ENCODE data around the gene GAS6. TPM values are rescaled to one million over a fixed set of nuclear protein-coding genes. Genes with fewer than 3 reads are reported as not detected.
"Not testable (repeated sequence)": the region's sequence is repeated elsewhere in the genome, so short reads cannot be mapped to it uniquely, and the experiment has no call there.

GAS6 gene
- total RNA-seq, 2 experiments from 2014 or later = 1.7 to 3.2 TPM

DNA sequence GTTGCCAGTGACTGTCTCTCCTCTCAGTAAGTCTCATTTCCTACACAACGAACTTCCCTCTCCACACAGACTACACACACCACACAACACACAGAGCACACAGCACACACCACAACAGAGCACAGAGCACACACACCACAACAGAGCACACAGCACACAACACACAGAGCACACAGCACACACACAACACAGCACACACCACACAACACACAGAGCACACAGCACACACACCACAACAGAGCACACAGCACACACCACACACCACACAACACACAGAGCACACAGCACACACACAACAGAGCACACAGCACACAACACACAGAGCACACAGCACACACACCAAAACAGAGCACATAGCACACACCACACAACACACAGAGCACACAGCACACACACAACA, 68.5 kb downstream of the GAS6 start:
- H3K27me3 Mint-ChIP-seq (ENCODE audit: low read depth); H3K36me3 Mint-ChIP-seq (ENCODE audit: low read depth); H3K4me1 Mint-ChIP-seq (ENCODE audit: low read depth): not testable (repeated sequence)

DNA sequence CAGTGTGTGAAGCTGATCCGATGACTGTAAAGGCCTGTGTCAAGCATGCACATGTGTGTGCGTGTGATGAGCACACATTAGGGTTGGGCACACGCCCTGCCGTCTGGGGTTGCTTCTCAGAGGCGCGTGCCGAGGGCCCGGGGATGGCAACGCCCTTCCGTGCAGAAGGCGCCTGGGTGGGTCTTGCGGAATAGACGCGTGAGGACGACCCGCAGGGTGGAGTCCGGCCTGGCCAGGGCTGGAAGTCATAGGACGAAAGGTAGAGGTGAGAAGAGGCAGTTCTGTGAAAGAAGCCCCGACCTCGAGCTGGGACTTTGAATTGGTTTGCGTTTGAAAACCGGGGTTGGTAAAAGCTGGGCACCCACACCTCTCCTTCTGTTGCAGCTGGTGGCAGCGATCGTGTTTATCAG, 69.1 kb downstream of the GAS6 start:
- Mint-ChIP-seq H3K9me3 (no peaks in the 10 kb centered on the region), H3K36me3 (ENCODE audit: low read depth) (no peaks in the 10 kb centered on the region), H3K4me1 (ENCODE audit: low read depth) (no peaks in the 10 kb centered on the region), H3K27ac (no peak overlapping the region), H3K27me3 (ENCODE audit: low read depth) (no peaks in the 10 kb centered on the region), H3K4me3 (no peak overlapping the region)
- intact Hi-C loops (cut with micrococcal nuclease) = no loop called here
- CTCF ChIA-PET = no interaction called here
- DNase-seq = peak; percentile 3

More for the DNA sequence above, 68.5 kb downstream of the GAS6 start:
- H3K9me3 Mint-ChIP-seq; CTCF ChIA-PET; DNase-seq; H3K27ac Mint-ChIP-seq; intact Hi-C loops (cut with micrococcal nuclease); H3K4me3 Mint-ChIP-seq: not testable (repeated sequence)

DNA sequence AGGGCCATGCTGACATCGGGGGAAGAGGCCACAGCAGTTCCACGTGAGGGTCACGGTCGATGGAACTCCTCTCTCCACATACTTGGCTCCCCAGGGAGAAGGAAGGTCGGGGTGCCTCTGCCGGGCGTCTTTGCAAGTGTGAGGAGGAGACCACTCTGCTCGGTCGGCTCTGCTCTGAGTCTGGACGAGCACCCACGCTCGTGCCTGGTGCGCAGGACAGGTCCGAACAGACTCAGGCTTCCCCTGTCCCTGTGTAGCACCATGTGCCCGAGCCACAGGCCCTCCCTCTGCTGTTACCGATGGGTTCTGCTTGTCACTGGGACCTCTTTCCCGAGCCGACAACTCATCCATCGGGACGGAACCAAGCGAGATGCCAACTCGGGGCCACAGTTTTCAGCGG, 69.8 kb downstream of the GAS6 start:
- CTCF ChIA-PET = no interaction called here
- DNase-seq = peak; percentile 3
- no peak overlapping the region for H3K4me3 Mint-ChIP-seq
- no peak overlapping the region for H3K27ac Mint-ChIP-seq
- H3K9me3 Mint-ChIP-seq = no peaks in the 10 kb centered on the region
- no peaks in the 10 kb centered on the region for H3K36me3 Mint-ChIP-seq (ENCODE audit: low read depth)
- no peaks in the 10 kb centered on the region for H3K4me1 Mint-ChIP-seq (ENCODE audit: low read depth)
- intact Hi-C loops (cut with micrococcal nuclease) = no loop called here
- H3K27me3 Mint-ChIP-seq (ENCODE audit: low read depth) = peaks cover 3% of the 10 kb centered on the region

DNA sequence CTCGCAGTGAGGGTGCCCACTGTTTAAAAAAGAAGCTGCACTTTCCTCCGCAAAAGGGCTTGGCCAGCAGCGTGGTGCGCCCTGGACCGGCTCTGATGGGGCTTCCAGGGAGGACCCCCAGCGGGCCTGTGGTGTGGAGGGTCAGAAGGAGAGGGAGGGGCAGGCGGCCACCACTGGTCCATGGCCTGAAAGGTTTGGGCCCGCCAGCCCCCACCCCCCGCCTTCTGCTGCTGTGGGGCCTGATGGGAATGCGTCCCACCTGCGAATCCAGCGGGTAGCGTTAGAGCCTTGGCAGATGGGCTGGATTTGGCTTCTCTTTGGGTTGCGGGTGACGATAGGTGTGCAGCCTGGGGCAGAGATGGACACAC, 70.2 kb downstream of the GAS6 start:
- peaks cover 4% of the 10 kb centered on the region for H3K27me3 Mint-ChIP-seq (ENCODE audit: low read depth)

DNA sequence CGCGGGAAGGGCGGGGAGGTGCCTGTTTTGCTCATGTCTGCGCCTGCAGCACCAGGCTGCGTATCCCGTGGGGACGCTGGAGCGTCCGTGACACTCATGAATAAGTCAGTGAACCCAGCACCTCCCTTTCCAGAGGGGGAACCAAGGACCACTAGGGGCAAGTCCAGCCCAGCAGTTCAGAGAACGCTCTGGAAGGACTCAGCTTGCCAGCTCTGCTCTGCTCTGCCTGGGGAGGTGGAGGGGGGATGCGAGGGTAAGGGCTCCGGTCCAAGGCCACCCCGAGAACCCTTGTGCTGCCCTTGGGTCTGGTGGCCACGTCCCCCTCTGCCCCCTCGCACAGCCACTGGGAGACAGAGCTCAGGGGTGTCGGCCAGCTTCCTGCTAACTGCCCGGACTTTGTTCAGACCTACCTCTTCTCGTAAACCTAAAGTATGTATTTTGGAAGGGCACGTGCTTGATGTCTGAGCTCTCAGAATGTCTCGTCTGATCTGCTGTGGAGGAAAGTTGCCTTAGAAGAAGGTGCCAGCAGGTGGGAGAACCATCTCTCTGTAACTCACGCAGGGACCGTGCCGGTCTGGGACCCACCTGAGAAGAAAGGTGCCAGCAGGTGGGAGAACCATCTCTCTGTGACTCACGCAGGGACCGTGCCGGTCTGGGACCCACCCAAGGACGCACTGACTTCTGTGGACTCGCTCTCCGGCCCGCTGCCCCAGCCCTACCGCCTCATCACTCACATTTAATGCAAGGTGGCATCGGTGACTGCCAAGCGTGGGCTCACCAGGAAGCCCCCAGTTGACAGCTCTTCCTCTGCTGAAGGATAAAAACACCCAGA, 70.8 kb downstream of the GAS6 start:
- Mint-ChIP-seq H3K9me3 (no peaks in the 10 kb centered on the region), H3K36me3 (ENCODE audit: low read depth) (no peaks in the 10 kb centered on the region), H3K27ac (no peak overlapping the region), H3K4me1 (ENCODE audit: low read depth) (no peaks in the 10 kb centered on the region), H3K27me3 (ENCODE audit: low read depth) (peaks cover 6% of the 10 kb centered on the region), H3K4me3 (no peak overlapping the region)
- CTCF ChIA-PET = interaction anchor here (1.4 kb wide), 1 partner anchor 9 kb away, joined by 3 read pairs; no protein-coding TSS in a partner anchor
- intact Hi-C loops (cut with micrococcal nuclease) = no loop called here
- peak; percentile 1 for DNase-seq

More for the DNA sequence above, 70.2 kb downstream of the GAS6 start:
- CTCF ChIA-PET = interaction anchor here (1.4 kb wide), 1 partner anchor 8 kb away, joined by 3 read pairs; no protein-coding TSS in a partner anchor
- DNase-seq = no peak
- Mint-ChIP-seq H3K4me3 (no peak overlapping the region), H3K27ac (no peak overlapping the region), H3K9me3 (no peaks in the 10 kb centered on the region), H3K4me1 (ENCODE audit: low read depth) (no peaks in the 10 kb centered on the region), H3K36me3 (ENCODE audit: low read depth) (no peaks in the 10 kb centered on the region)
- intact Hi-C loops (cut with micrococcal nuclease) = no loop called here

DNA sequence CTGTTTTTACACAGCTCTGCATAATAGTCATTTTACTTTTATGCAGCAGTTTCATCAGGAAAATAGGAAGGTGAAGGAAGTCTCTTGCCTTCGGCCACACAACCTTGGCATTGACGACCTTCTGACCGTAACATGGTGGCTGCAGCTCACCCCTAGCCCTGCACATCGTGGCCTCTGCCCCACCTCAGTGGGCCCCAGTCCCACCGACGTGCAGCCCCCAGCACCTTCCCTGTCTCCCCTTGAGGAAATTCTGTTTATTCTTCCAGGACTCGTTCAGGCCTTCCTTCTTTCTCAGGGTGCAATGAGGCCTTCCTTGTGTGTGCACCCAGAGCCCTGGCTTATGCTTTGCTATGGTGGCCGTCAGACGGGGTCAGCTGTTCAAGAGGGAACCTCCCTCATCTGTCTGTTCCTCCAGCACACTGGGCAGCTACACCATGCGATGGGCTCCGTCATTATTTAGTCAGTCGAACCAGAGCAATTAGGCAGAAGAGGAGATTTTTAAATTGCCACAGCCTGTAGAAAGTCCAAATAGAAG, 71.6 kb downstream of the GAS6 start:
- Mint-ChIP-seq H3K36me3 (ENCODE audit: low read depth) (no peaks in the 10 kb centered on the region), H3K27ac (no peak overlapping the region), H3K4me3 (no peak overlapping the region), H3K4me1 (ENCODE audit: low read depth) (no peaks in the 10 kb centered on the region), H3K9me3 (no peaks in the 10 kb centered on the region), H3K27me3 (ENCODE audit: low read depth) (peaks cover 6% of the 10 kb centered on the region)
- DNase-seq = no peak
- CTCF ChIA-PET = interaction anchor here (1.4 kb wide), 1 partner anchor 10 kb away, joined by 3 read pairs; no protein-coding TSS in a partner anchor
- intact Hi-C loops (cut with micrococcal nuclease) = no loop called here

DNA sequence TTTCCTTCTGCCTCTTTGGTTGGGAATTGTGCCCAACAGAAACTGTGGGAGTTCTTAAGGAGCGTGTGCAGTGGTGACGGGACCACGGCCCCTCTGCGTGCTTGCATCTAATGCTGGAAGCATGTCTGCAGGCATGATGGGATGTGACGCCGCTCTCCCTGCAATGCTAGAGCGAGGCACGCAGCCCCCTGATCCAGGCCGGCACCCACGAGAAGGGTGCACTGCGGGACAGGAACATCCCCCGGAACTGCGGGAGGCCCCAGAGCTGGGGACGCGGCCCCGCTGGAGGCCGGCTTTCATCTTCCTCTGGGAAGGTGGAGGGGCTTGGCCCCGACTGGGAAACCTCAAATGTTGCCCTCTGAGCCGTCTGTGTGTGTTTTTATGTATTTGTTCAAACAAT, 72.1 kb downstream of the GAS6 start:
- no peak for DNase-seq
- H3K36me3 Mint-ChIP-seq (ENCODE audit: low read depth) = no peaks in the 10 kb centered on the region
- H3K4me1 Mint-ChIP-seq (ENCODE audit: low read depth) = no peaks in the 10 kb centered on the region
- H3K9me3 Mint-ChIP-seq = no peaks in the 10 kb centered on the region
- peaks cover 6% of the 10 kb centered on the region for H3K27me3 Mint-ChIP-seq (ENCODE audit: low read depth)
- no peak overlapping the region for H3K4me3 Mint-ChIP-seq
- H3K27ac Mint-ChIP-seq = no peak overlapping the region
- intact Hi-C loops (cut with micrococcal nuclease) = no loop called here
- CTCF ChIA-PET = no interaction called here

DNA sequence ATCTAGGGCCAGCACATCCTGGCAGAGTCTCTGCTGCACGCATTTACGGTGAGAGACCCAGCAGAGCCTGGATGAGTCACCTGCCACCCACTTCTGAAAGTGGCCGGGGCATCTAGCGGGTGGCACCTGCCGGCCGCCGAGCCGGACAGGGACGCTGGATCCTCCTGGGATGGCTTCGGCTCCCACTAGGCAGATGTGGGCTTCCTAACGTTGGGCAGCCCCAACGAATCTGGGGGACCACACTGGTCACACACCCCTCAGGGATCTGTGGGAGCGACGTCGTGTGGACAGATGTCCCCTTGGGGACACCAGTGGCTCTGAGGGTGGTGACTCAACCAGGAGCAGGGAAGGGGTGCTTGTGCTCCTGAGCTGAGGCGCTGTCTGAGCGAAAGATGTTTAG, 72.7 kb downstream of the GAS6 start:
- Mint-ChIP-seq H3K4me3 (no peak overlapping the region), H3K27ac (no peak overlapping the region), H3K36me3 (ENCODE audit: low read depth) (no peaks in the 10 kb centered on the region), H3K4me1 (ENCODE audit: low read depth) (no peaks in the 10 kb centered on the region), H3K9me3 (no peaks in the 10 kb centered on the region), H3K27me3 (ENCODE audit: low read depth) (peaks cover 6% of the 10 kb centered on the region)
- CTCF ChIA-PET = no interaction called here
- no peak for DNase-seq
- intact Hi-C loops (cut with micrococcal nuclease) = no loop called here

DNA sequence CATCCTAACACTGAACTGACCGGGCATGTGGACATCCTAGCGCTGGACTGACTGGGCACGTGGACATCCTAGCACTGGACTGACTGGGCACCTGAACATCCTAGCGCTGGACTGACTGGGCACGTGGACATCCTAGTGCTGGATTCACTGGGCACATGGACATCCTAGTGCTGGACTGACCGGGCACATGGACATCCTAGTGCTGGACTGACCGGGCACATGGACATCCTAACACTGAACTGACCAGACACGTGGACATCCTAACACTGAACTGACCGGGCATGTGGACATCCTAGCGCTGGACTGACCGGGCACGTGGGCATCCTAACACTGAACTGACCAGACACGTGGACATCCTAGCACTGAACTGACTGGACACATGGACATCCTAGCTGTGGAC, 73.9 kb downstream of the GAS6 start:
- H3K36me3 Mint-ChIP-seq (ENCODE audit: low read depth); CTCF ChIA-PET; H3K4me3 Mint-ChIP-seq; H3K27ac Mint-ChIP-seq; H3K27me3 Mint-ChIP-seq (ENCODE audit: low read depth); DNase-seq; H3K9me3 Mint-ChIP-seq; H3K4me1 Mint-ChIP-seq (ENCODE audit: low read depth); intact Hi-C loops (cut with micrococcal nuclease): not testable (repeated sequence)

DNA sequence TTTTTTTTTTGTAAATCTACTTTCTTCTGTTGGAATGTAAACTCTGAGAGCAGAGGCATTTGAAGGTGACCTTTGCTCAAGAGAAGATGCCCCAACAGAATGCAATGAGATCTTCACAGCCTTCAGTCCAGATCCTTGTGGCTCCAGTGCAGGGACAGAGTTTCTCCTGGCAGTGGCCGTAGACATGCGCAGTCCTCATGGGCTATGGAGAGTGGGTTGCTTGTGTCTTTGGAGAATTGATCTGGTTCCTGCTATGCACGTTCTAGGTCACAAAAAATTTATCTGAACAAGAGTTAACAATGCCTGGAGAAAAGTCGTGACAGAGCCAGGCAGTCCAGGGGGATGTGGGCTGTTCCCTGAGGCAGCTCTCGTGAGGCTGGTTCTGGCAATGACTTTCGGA, 74.7 kb downstream of the GAS6 start:
- no peaks in the 10 kb centered on the region for H3K36me3 Mint-ChIP-seq (ENCODE audit: low read depth)
- CTCF ChIA-PET = no interaction called here
- no peaks in the 10 kb centered on the region for H3K9me3 Mint-ChIP-seq
- H3K4me1 Mint-ChIP-seq (ENCODE audit: low read depth) = no peaks in the 10 kb centered on the region
- intact Hi-C loops (cut with micrococcal nuclease) = no loop called here
- H3K27ac Mint-ChIP-seq = no peak overlapping the region
- DNase-seq = no peak
- H3K27me3 Mint-ChIP-seq (ENCODE audit: low read depth) = peaks cover 10% of the 10 kb centered on the region
- no peak overlapping the region for H3K4me3 Mint-ChIP-seq

DNA sequence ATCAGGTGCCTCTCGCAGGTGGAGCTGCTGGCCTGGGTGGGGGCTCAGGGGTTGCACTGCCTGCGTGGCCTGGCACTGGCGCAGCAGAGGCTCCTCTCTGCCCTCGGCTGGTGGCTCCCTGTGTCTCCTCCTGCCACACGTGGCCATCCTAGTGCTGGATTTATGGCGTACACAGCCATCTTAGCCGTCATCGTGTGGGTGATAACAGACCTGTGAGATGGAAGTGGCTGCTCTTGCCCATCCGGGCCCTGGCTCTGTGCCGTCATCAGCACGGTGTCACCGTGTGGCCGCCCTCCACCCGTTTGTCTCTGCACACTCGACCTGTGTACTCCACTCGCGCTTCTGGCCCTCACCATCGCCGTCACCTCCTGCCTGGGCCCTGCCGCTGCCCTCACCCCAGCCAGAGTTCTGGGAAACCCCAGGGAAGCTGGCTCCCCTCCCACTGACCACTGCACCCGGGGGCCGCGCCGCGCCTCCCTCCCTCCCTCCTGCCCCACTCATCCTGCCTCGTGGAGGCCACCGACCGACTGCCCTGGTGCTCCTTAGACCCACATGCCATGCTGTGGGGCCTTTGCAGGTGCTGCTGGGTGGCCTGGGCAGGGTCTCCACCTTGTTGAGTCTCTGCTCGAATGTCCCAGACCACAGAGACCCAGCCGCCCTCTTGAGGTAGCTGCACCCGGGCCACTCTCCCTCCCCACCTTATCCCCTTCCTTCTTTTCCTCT, 75.3 kb downstream of the GAS6 start:
- H3K27ac Mint-ChIP-seq = no peak overlapping the region
- no peaks in the 10 kb centered on the region for H3K4me1 Mint-ChIP-seq (ENCODE audit: low read depth)
- H3K27me3 Mint-ChIP-seq (ENCODE audit: low read depth) = peaks cover 10% of the 10 kb centered on the region
- no peak overlapping the region for H3K4me3 Mint-ChIP-seq
- DNase-seq = no peak
- no peaks in the 10 kb centered on the region for H3K36me3 Mint-ChIP-seq (ENCODE audit: low read depth)
- intact Hi-C loops (cut with micrococcal nuclease) = no loop called here
- H3K9me3 Mint-ChIP-seq = no peaks in the 10 kb centered on the region
- CTCF ChIA-PET = no interaction called here

DNA sequence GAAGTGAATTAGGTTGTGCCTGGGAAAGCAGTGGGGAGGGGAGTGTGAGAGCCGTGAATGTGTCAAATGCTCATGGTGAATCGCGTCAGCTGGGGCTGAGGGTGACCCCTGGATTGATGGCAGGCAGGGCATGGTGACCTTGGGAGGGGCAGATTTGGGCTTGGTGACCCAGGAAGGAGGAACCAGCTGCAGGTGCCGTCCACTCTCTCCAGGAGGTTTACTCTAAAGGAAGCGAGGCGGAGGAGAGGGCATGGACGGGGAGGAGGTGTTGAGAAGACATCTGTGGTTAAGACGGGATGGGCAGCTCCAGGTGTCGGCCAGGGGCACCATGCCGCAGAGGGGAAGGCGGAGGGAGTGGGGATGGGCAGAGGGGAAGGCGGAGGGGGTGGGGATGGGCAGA, 76.2 kb downstream of the GAS6 start:
- Mint-ChIP-seq H3K27ac (no peak overlapping the region), H3K9me3 (no peaks in the 10 kb centered on the region), H3K27me3 (ENCODE audit: low read depth) (peaks cover 10% of the 10 kb centered on the region), H3K36me3 (ENCODE audit: low read depth) (no peaks in the 10 kb centered on the region), H3K4me3 (no peak overlapping the region), H3K4me1 (ENCODE audit: low read depth) (no peaks in the 10 kb centered on the region)
- no peak for DNase-seq
- intact Hi-C loops (cut with micrococcal nuclease) = no loop called here
- CTCF ChIA-PET = no interaction called here

All from activated naive CD4-positive, alpha-beta T cell treated with anti-CD3 and anti-CD28 coated beads for 36 hours (primary cell).